ENCODE results near the gene ZBTB7C. TPM values are rescaled to one million over a fixed set of nuclear protein-coding genes. Genes with fewer than 3 reads are reported as not detected.

The ZBTB7C gene
- total RNA-seq, 1 donor from 2014 or later, result 13.0 TPM

DNA sequence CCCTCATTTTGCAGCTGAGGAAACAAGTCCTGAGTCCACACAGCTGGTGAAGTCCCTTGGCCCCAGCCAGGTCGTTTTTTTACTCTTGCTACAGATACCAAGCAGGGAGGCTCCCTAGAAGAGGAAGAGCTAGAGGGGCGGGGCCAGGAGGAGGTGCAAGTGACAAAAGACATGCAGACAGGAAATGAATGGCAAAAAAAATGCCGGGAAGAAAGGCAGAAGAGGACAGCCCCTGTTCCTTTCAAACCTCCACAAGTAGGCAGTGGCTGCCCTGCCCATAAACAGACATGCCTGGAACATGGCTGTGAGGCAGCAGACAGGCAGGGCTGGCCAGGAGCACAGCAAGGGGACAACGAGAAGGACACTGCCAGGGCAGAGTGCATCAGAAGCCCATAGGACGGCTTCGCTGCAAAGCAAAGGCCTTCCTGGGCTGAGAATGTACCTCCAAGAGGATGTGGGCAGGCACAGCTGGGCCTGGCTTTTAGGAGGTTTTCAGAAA, 108.7 kb downstream of the ZBTB7C start:
- H3K9me3 Mint-ChIP-seq, result no peaks in the 10 kb centered on the region
- peaks cover 24% of the 10 kb centered on the region for H3K4me1 Mint-ChIP-seq (ENCODE audit: unreplicated experiment)
- H3K27me3 Mint-ChIP-seq, result peaks cover 2% of the 10 kb centered on the region
- TF ChIP-seq CTCF (conservative IDR thresholded peaks at IDR 0.05), result no peak
- H3K4me3 Mint-ChIP-seq, result peak overlapping the region; percentile 1
- H3K36me3 Mint-ChIP-seq, result no peaks in the 10 kb centered on the region
- DNase-seq (ENCODE audit: extremely low spot score, unreplicated experiment), result no peak
- peak overlapping the region; percentile 67 for H3K27ac Mint-ChIP-seq

- H3K27ac Mint-ChIP-seq, result no peak overlapping the region
Measured at GRCh38 chr18:48297139-48297538, 112.0 kb downstream of the ZBTB7C start.

GRCh38 chr18:48296581-48296980, 112.6 kb downstream of the ZBTB7C start:
- peaks cover 2% of the 10 kb centered on the region for H3K27me3 Mint-ChIP-seq

More at GRCh38 chr18:48297139-48297538, 112.0 kb downstream of the ZBTB7C start:
- Mint-ChIP-seq H3K4me3 (no peak overlapping the region), H3K36me3 (no peaks in the 10 kb centered on the region), H3K4me1 (ENCODE audit: unreplicated experiment) (peaks cover 25% of the 10 kb centered on the region), H3K9me3 (no peaks in the 10 kb centered on the region), H3K27me3 (peaks cover 2% of the 10 kb centered on the region)
- no peak for TF ChIP-seq CTCF (conservative IDR thresholded peaks at IDR 0.05)
- DNase-seq (ENCODE audit: extremely low spot score, unreplicated experiment), result no peak

DNA sequence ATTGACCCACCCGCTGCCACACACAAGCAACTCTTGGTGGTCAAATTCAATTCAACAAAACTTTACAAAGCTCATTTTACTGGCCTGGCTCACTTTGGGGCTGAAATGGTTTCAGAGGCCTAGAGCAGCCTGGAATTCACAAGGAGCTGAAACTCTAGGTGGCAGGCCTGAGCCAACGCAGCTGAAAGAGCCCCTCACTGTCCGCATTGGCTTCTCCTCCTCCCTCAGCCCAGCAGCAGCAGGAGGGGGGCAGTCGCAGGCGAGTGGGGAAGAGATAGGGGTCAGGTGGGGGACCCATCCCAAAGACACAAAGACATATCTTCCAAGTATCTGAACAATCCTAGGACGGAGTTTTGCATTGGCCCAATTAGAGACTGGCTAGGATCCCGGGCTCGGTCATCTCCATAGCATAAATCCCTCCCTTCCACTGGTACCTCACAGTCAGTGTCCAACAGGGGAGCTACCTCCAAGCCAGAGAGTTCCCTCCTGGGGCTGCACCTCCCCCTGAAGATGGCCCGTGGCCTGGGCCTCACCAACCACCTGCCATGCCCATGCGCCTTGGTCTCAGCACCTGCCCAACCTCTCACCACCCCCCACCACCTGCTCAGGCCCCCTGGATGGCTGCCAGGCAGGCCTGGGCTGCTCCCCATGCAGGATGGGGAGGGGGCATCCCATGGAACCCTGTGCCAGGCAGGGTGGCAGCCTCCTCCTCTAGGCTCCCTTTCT, 113.4 kb downstream of the ZBTB7C start:
- peaks cover 20% of the 10 kb centered on the region for H3K4me1 Mint-ChIP-seq (ENCODE audit: unreplicated experiment)
- no peaks in the 10 kb centered on the region for H3K36me3 Mint-ChIP-seq
- TF ChIP-seq CTCF (conservative IDR thresholded peaks at IDR 0.05), result peak; percentile 51
- H3K27me3 Mint-ChIP-seq, result peaks cover 2% of the 10 kb centered on the region
- no peak overlapping the region for H3K4me3 Mint-ChIP-seq
- H3K9me3 Mint-ChIP-seq, result no peaks in the 10 kb centered on the region
- DNase-seq (ENCODE audit: extremely low spot score, unreplicated experiment), result peak; percentile 60
- H3K27ac Mint-ChIP-seq, result no peak overlapping the region

More at GRCh38 chr18:48296581-48296980, 112.6 kb downstream of the ZBTB7C start:
- no peaks in the 10 kb centered on the region for H3K9me3 Mint-ChIP-seq
- no peak for TF ChIP-seq CTCF (conservative IDR thresholded peaks at IDR 0.05)
- no peak overlapping the region for H3K27ac Mint-ChIP-seq
- no peaks in the 10 kb centered on the region for H3K36me3 Mint-ChIP-seq
- H3K4me1 Mint-ChIP-seq (ENCODE audit: unreplicated experiment), result peaks cover 23% of the 10 kb centered on the region
- no peak overlapping the region for H3K4me3 Mint-ChIP-seq
- DNase-seq (ENCODE audit: extremely low spot score, unreplicated experiment), result peak; percentile 60

- Mint-ChIP-seq H3K36me3 (no peaks in the 10 kb centered on the region), H3K27ac (no peak overlapping the region)
- TF ChIP-seq CTCF (conservative IDR thresholded peaks at IDR 0.05), result no peak
Measured at GRCh38 chr18:48294899-48295585, 114.1 kb downstream of the ZBTB7C start.

More at GRCh38 chr18:48294899-48295585, 114.1 kb downstream of the ZBTB7C start:
- H3K9me3 Mint-ChIP-seq, result no peaks in the 10 kb centered on the region
- no peak overlapping the region for H3K4me3 Mint-ChIP-seq
- DNase-seq (ENCODE audit: extremely low spot score, unreplicated experiment), result peak; percentile 56
- peaks cover 13% of the 10 kb centered on the region for H3K4me1 Mint-ChIP-seq (ENCODE audit: unreplicated experiment)
- H3K27me3 Mint-ChIP-seq, result no peaks in the 10 kb centered on the region

All from type B pancreatic cell (in vitro differentiated cells).